HCT116 (cell line): Measurements from ENCODE around the gene CXorf65. TPM values are rescaled to one million over a fixed set of nuclear protein-coding genes. Genes with fewer than 3 reads are reported as not detected.

Experiments
- ATAC-seq: fragments of 200-7000 bp; cut with Tn5 transposase; 2 replicates; pipeline ENCODE4 v1.9.1; 2020; ENCODE audit warnings: mild to moderate bottlenecking, moderate library complexity
- BruUV-seq: library from RNA; stranded (reverse); fragments of 400-500 nt; replicated peaks from 2 replicates; lab custom pipeline; 2021; lab: Mats Ljungman, UMichigan
- CTCF ChIA-PET: fragments of 300-600 bp; sonication (Branson Sonifier 250); formaldehyde crosslinking; loops from one replicate; lab custom pipeline; 2021; ENCODE audit warnings: antibody characterized with exemption; lab: Charles Lee
- POLR2A ChIA-PET: fragments of 300-600, 350-600 bp; sonication (Branson Sonifier 250); formaldehyde crosslinking; loops from one replicate; lab custom pipeline; 2021; ENCODE audit warnings: antibody characterized with exemption; lab: Charles Lee
- RAD21 ChIA-PET, 2 experiments: fragments of 300-600 bp; sonication (Branson Sonifier 250); formaldehyde crosslinking; loops; one replicate each; lab custom pipeline; 2023; ENCODE audit warnings: low total read pairs in 2 of 2; ENCODE audit not compliant: uncharacterized antibody in 2 of 2, unreplicated experiment in 2 of 2, low non-redundant PET in 1 of 2; lab: Charles Lee
- DNase-seq: peaks from one replicate; pipeline ENCODE4 v3.0.0-alpha.2; 2010; ENCODE audit warnings: low read depth, low spot score
- H2AFZ ChIP-seq: fragments of 200-600 bp; shearing (Covaris generic), sonication (generic); 2 replicates; pipeline ENCODE4 v1.6.1; 2017; ENCODE audit warnings: low read depth, mixed run types, mixed read lengths, antibody characterized with exemption, low read length; ENCODE audit not compliant: poor library complexity, severe bottlenecking
- H3K27ac ChIP-seq: 2 replicates; pipeline ENCODE4 v1.5.1; 2012; ENCODE audit warnings: low read depth, low read length
- H3K27me3 ChIP-seq: fragments of 200-600 bp; sonication (generic); 2 replicates; pipeline ENCODE4 v1.6.1; 2016; ENCODE audit warnings: mixed run types, low read length, mixed read lengths; ENCODE audit not compliant: insufficient read depth
- H3K36me3 ChIP-seq, 2 experiments: fragments of 200-500 bp in 1 of 2; fragments of 200-600 bp in 1 of 2; sonication (Bioruptor generic) in 1 of 2; sonication (generic) in 1 of 2; 2 replicates each; pipeline versions ENCODE4 v1.5.1 to v1.6.1; 2014 to 2016; ENCODE audit warnings: low read length in 2 of 2, inconsistent platforms in 1 of 2, mixed read lengths in 1 of 2, mixed run types in 1 of 2; ENCODE audit not compliant: insufficient read depth in 2 of 2, control insufficient read depth in 1 of 2
- H3K4me1 ChIP-seq, 2 experiments: fragments of 200-600 bp in 1 of 2; sonication (generic) in 1 of 2; 2 replicates each; pipeline versions ENCODE4 v1.5.1 to v1.6.1; 2012 to 2017; ENCODE audit warnings: low read length in 2 of 2, inconsistent platforms in 1 of 2, mild to moderate bottlenecking in 1 of 2, mixed read lengths in 1 of 2, mixed run types in 1 of 2, moderate library complexity in 1 of 2; ENCODE audit not compliant: insufficient read depth in 2 of 2, control insufficient read depth in 1 of 2
- H3K4me2 ChIP-seq: fragments of 200-600 bp; sonication (generic); 2 replicates; pipeline ENCODE4 v1.6.1; 2017; ENCODE audit warnings: mixed run types, low read length, mixed read lengths
- H3K4me3 ChIP-seq, 2 experiments: fragments of 200-600 bp in 1 of 2; sonication (generic) in 1 of 2; replicated peaks in 1 of 2; 2 replicates each; pipeline ENCODE4 v1.5.1; 2011 to 2016; ENCODE audit warnings: low read length in 2 of 2, control low read depth in 1 of 2, low read depth in 1 of 2, mild to moderate bottlenecking in 1 of 2, mixed read lengths in 1 of 2, mixed run types in 1 of 2
- H3K79me2 ChIP-seq: fragments of 200-600 bp; sonication (generic); 2 replicates; pipeline ENCODE4 v1.6.1; 2017; ENCODE audit warnings: mild to moderate bottlenecking, mixed run types, low read length, moderate library complexity, mixed read lengths; ENCODE audit not compliant: insufficient read depth
- H3K9ac ChIP-seq: fragments of 200-600 bp; sonication (generic); 2 replicates; pipeline ENCODE4 v1.6.1; 2016; ENCODE audit warnings: low read length, mixed read lengths
- H3K9me2 ChIP-seq: fragments of 200-600 bp; sonication (generic), shearing (Covaris generic); 2 replicates; pipeline ENCODE4 v1.6.1; 2017; ENCODE audit warnings: mixed run types, mild to moderate bottlenecking, moderate library complexity; ENCODE audit not compliant: insufficient read depth
- H3K9me3 ChIP-seq, 2 experiments: fragments of 200-500 bp in 1 of 2; fragments of 200-600 bp in 1 of 2; sonication (Bioruptor generic) in 1 of 2; sonication (generic) in 1 of 2; 2 replicates each; pipeline ENCODE4 v1.6.1; 2014 to 2017; ENCODE audit warnings: low read length in 2 of 2, mixed read lengths in 2 of 2, inconsistent platforms in 1 of 2, low read depth in 1 of 2, mild to moderate bottlenecking in 1 of 2, mixed run types in 1 of 2, moderate library complexity in 1 of 2; ENCODE audit not compliant: control insufficient read depth in 1 of 2, insufficient read depth in 1 of 2
- H4K20me1 ChIP-seq: fragments of 200-600 bp; sonication (generic), shearing (Covaris generic); 2 replicates; pipeline ENCODE4 v1.6.1; 2017; ENCODE audit warnings: mixed run types, mild to moderate bottlenecking, moderate library complexity; ENCODE audit not compliant: insufficient read depth
- CBX3 ChIP-seq: IDR thresholded peaks from 2 replicates; pipeline ENCODE4 v1.6.1; 2012; ENCODE audit warnings: low read depth
- ELF1 ChIP-seq: IDR thresholded peaks from 2 replicates; pipeline ENCODE4 v1.6.1; 2012; ENCODE audit warnings: low read depth, borderline replicate concordance
- EZH2phosphoT487 ChIP-seq: fragments of 200-600 bp; IDR thresholded peaks from 2 replicates; pipeline ENCODE4 v1.6.1; 2018; ENCODE audit warnings: antibody characterized with exemption, borderline replicate concordance
- FOSL1 ChIP-seq: IDR thresholded peaks from 2 replicates; pipeline ENCODE4 v1.6.1; 2012; ENCODE audit warnings: low read depth
- POLR2A ChIP-seq: IDR thresholded peaks from 2 replicates; pipeline ENCODE4 v1.7.0; 2011; ENCODE audit warnings: borderline replicate concordance; ENCODE audit not compliant: insufficient read depth, insufficient read length; ENCODE audit errors: extremely low read depth
- RAD21 ChIP-seq: IDR thresholded peaks from 2 replicates; pipeline ENCODE4 v1.6.1; 2012; ENCODE audit warnings: low read depth, mild to moderate bottlenecking
- SIN3A ChIP-seq: IDR thresholded peaks from 2 replicates; pipeline ENCODE4 v1.6.1; 2012; ENCODE audit warnings: low read depth
- SP1 ChIP-seq: IDR thresholded peaks from 2 replicates; pipeline ENCODE4 v1.6.1; 2012; ENCODE audit warnings: low read depth
- YY1 ChIP-seq: IDR thresholded peaks from 2 replicates; pipeline ENCODE4 v1.6.1; 2011; ENCODE audit warnings: low read length, low read depth, moderate library complexity, mild to moderate bottlenecking; ENCODE audit not compliant: insufficient replicate concordance; ENCODE audit errors: extremely low read depth
- ZFX ChIP-seq: fragments of 450-650 bp; IDR thresholded peaks from 2 replicates; pipeline ENCODE4 v1.6.1; 2017
- intact Hi-C: fragments of 100-400 bp; cut with micrococcal nuclease; formaldehyde crosslinking; loops from 2 replicates; pipeline ENCODE4 v1.10.0; 2022
- total RNA-seq: library from RNA; stranded (reverse); gene quantifications from one replicate; pipeline ENCODE4 v1.2.1, GENCODE V29; 2021; ENCODE audit not compliant: unreplicated experiment
- TF ChIP-seq, protein P1 (sequence below): IDR thresholded peaks from 2 replicates; pipeline ENCODE4 v1.6.1; 2012
- TF ChIP-seq, protein P2 (sequence below), 3 experiments: fragments of 200-600 bp in 1 of 3; sonication (generic) in 1 of 3; IDR thresholded peaks in 2 of 3; conservative IDR thresholded peaks in 1 of 3; 2 replicates each; pipeline ENCODE4 v1.5.1; 2012 to 2017; ENCODE audit warnings: low read depth in 2 of 3, low read length in 2 of 3, antibody characterized with exemption in 1 of 3, borderline replicate concordance in 1 of 3, control low read depth in 1 of 3, mild to moderate bottlenecking in 1 of 3, mixed read lengths in 1 of 3, mixed run types in 1 of 3, moderate library complexity in 1 of 3; ENCODE audit not compliant: insufficient read depth in 1 of 3
- TF ChIP-seq, protein P3 (sequence below): IDR thresholded peaks from 2 replicates; pipeline ENCODE4 v1.6.1; 2012; ENCODE audit warnings: low read depth

CXorf65 gene
- total RNA-seq, 1 experiment from 2014 or later: not detected

DNA sequence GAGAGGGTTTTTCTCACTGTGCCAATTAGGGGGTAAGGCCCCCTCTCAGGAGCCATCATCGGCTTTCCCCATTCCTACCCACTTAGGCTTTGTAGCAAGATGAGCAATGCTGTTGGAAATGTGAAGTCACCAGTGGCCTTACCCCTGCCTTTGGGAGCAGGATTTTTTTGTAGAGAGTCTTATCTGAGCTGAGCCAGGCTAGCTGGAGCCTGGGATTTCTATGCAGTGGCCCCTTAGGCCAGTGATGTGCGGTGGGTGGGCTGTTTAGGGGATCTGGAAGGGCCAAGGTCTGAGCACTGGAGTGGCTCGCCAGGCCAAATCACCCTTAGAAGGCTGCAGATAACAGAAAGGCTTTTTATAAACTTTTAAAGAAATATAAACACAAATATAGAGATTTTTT lies 4.2 kb downstream of the CXorf65 start:
- Histone ChIP-seq H3K27ac (no peak overlapping the region), H3K79me2 (no peaks in the 10 kb centered on the region), H2AFZ (no peak overlapping the region), H4K20me1 (no peaks in the 10 kb centered on the region), H3K4me2 (no peak overlapping the region), H3K9me3 (no peaks in the 10 kb centered on the region), H3K9ac (no peak overlapping the region), H3K4me1 (peaks cover 0 to 3% of the 10 kb centered on the region in 2 experiments; a peak in 1 of 4 replicates), H3K36me3 (no peaks in the 10 kb centered on the region), H3K27me3 (no peaks in the 10 kb centered on the region), H3K9me2 (no peaks in the 10 kb centered on the region), H3K4me3 (no peak overlapping the region)
- POLR2A ChIA-PET: no interaction called here
- CTCF ChIA-PET: no interaction called here
- no peak for DNase-seq
- RAD21 ChIA-PET: no interaction called here
- BruUV-seq: no TSS peak
- intact Hi-C loops: no loop called here
- no peak for TF ChIP-seq RAD21
- TF ChIP-seq FOSL1: no peak
- TF ChIP-seq POLR2A: no peak
- no peak for TF ChIP-seq SIN3A
- TF ChIP-seq, protein P1, sequence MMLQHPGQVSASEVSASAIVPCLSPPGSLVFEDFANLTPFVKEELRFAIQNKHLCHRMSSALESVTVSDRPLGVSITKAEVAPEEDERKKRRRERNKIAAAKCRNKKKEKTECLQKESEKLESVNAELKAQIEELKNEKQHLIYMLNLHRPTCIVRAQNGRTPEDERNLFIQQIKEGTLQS: no peak
- no peak for TF ChIP-seq YY1
- TF ChIP-seq, protein P2, sequence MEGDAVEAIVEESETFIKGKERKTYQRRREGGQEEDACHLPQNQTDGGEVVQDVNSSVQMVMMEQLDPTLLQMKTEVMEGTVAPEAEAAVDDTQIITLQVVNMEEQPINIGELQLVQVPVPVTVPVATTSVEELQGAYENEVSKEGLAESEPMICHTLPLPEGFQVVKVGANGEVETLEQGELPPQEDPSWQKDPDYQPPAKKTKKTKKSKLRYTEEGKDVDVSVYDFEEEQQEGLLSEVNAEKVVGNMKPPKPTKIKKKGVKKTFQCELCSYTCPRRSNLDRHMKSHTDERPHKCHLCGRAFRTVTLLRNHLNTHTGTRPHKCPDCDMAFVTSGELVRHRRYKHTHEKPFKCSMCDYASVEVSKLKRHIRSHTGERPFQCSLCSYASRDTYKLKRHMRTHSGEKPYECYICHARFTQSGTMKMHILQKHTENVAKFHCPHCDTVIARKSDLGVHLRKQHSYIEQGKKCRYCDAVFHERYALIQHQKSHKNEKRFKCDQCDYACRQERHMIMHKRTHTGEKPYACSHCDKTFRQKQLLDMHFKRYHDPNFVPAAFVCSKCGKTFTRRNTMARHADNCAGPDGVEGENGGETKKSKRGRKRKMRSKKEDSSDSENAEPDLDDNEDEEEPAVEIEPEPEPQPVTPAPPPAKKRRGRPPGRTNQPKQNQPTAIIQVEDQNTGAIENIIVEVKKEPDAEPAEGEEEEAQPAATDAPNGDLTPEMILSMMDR (IDR thresholded peaks at IDR 0.05 in 2 of 3, conservative IDR thresholded peaks at IDR 0.05 in 1 of 3; ENCODE audit: borderline replicate concordance in 1 of 3, insufficient read depth in 1 of 3, low read depth in 2 of 3, low read length in 2 of 3): no peak
- no peak for TF ChIP-seq EZH2phosphoT487
- TF ChIP-seq ELF1: no peak
- no peak for TF ChIP-seq CBX3
- no peak for TF ChIP-seq ZFX
- TF ChIP-seq, protein P3, sequence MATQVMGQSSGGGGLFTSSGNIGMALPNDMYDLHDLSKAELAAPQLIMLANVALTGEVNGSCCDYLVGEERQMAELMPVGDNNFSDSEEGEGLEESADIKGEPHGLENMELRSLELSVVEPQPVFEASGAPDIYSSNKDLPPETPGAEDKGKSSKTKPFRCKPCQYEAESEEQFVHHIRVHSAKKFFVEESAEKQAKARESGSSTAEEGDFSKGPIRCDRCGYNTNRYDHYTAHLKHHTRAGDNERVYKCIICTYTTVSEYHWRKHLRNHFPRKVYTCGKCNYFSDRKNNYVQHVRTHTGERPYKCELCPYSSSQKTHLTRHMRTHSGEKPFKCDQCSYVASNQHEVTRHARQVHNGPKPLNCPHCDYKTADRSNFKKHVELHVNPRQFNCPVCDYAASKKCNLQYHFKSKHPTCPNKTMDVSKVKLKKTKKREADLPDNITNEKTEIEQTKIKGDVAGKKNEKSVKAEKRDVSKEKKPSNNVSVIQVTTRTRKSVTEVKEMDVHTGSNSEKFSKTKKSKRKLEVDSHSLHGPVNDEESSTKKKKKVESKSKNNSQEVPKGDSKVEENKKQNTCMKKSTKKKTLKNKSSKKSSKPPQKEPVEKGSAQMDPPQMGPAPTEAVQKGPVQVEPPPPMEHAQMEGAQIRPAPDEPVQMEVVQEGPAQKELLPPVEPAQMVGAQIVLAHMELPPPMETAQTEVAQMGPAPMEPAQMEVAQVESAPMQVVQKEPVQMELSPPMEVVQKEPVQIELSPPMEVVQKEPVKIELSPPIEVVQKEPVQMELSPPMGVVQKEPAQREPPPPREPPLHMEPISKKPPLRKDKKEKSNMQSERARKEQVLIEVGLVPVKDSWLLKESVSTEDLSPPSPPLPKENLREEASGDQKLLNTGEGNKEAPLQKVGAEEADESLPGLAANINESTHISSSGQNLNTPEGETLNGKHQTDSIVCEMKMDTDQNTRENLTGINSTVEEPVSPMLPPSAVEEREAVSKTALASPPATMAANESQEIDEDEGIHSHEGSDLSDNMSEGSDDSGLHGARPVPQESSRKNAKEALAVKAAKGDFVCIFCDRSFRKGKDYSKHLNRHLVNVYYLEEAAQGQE: no peak
- TF ChIP-seq SP1: no peak
- ATAC-seq: no peak
